Caco-2 (cell line): ENCODE data around the gene CAP2. TPM values are rescaled to one million over a fixed set of nuclear protein-coding genes. Genes with fewer than 3 reads are reported as not detected.

Experiments
- BruUV-seq: library from RNA; stranded (reverse); fragments of 400-500 nt; replicated peaks from 2 replicates; lab custom pipeline; 2021; lab: Mats Ljungman, UMichigan
- CTCF ChIA-PET: fragments of 300-600 bp; sonication (Branson Sonifier 250); formaldehyde crosslinking; loops from one replicate; lab custom pipeline; 2022; ENCODE audit warnings: antibody characterized with exemption; lab: Charles Lee
- POLR2A ChIA-PET: fragments of 300-600 bp; sonication (Branson Sonifier 250); formaldehyde crosslinking; loops from one replicate; lab custom pipeline; 2022; ENCODE audit warnings: antibody characterized with exemption; lab: Charles Lee
- DNase-seq, 2 experiments: peaks; one replicate each; pipeline versions ENCODE4 v3.0.0 to v3.0.0-alpha.2; 2020 to 2022
- H3K27me3 ChIP-seq: replicated peaks from 2 replicates; pipeline ENCODE4 v1.6.0; 2011; ENCODE audit warnings: low read length; ENCODE audit not compliant: control insufficient read depth, insufficient read depth
- H3K36me3 ChIP-seq: 2 replicates; pipeline ENCODE4 v1.5.1; 2011; ENCODE audit warnings: low read length; ENCODE audit not compliant: control insufficient read depth, insufficient read depth
- H3K4me1 ChIP-seq: fragments of 250-450 bp; sonication (Bioruptor Pico); 2 replicates; pipeline ENCODE4 v1.5.1; 2020; ENCODE audit warnings: mild to moderate bottlenecking
- H3K4me3 ChIP-seq: 2 replicates; pipeline ENCODE4 v1.5.1; 2011; ENCODE audit warnings: low read depth, mild to moderate bottlenecking, control low read depth, low read length
- H3K9me3 ChIP-seq: fragments of 250-450 bp; sonication (Bioruptor Pico); 2 replicates; pipeline ENCODE4 v1.5.1; 2020; ENCODE audit warnings: mild to moderate bottlenecking, moderate library complexity
- H3K27ac Mint-ChIP-seq: one replicate; pipeline ENCODE4 v1.8.0; 2022; ENCODE audit warnings: mixed read lengths; ENCODE audit not compliant: unreplicated experiment
- H3K27me3 Mint-ChIP-seq: one replicate; pipeline ENCODE4 v1.8.0; 2022; ENCODE audit warnings: mixed read lengths; ENCODE audit not compliant: insufficient read depth, unreplicated experiment
- H3K36me3 Mint-ChIP-seq: one replicate; pipeline ENCODE4 v1.8.0; 2022; ENCODE audit warnings: mild to moderate bottlenecking, mixed read lengths; ENCODE audit not compliant: insufficient read depth, unreplicated experiment
- H3K4me1 Mint-ChIP-seq: one replicate; pipeline ENCODE4 v1.8.0; 2022; ENCODE audit warnings: low read depth, mixed read lengths; ENCODE audit not compliant: unreplicated experiment
- H3K4me3 Mint-ChIP-seq: one replicate; pipeline ENCODE4 v1.8.0; 2022; ENCODE audit warnings: mild to moderate bottlenecking, moderate library complexity, mixed read lengths; ENCODE audit not compliant: unreplicated experiment
- H3K9me3 Mint-ChIP-seq: one replicate; pipeline ENCODE4 v1.8.0; 2022; ENCODE audit warnings: mixed read lengths; ENCODE audit not compliant: unreplicated experiment
- intact Hi-C: fragments of 100-400 bp; cut with micrococcal nuclease; formaldehyde crosslinking; loops from one replicate; pipeline ENCODE4 v1.10.0; 2022; ENCODE audit not compliant: unreplicated experiment
- total RNA-seq: library from RNA; stranded (reverse); gene quantifications from 2 replicates; pipeline ENCODE4 v1.2.3, GENCODE V29; 2022
- TF ChIP-seq, protein P1 (sequence below), 2 experiments: fragments of 200-600 bp in 1 of 2; IDR thresholded peaks; 1 replicate in 1 of 2; 2 replicates in 1 of 2; pipeline versions ENCODE4 v1.5.1 to v1.8.0; 2011 to 2022; ENCODE audit warnings: antibody characterized with exemption in 1 of 2, control low read depth in 1 of 2, inconsistent platforms in 1 of 2, low read depth in 1 of 2, low read length in 1 of 2, mild to moderate bottlenecking in 1 of 2, moderate library complexity in 1 of 2; ENCODE audit not compliant: insufficient read depth in 1 of 2, severe bottlenecking in 1 of 2, unreplicated experiment in 1 of 2

CAP2 gene
- total RNA-seq, 1 experiment from 2014 or later, result 8.9 TPM

DNA sequence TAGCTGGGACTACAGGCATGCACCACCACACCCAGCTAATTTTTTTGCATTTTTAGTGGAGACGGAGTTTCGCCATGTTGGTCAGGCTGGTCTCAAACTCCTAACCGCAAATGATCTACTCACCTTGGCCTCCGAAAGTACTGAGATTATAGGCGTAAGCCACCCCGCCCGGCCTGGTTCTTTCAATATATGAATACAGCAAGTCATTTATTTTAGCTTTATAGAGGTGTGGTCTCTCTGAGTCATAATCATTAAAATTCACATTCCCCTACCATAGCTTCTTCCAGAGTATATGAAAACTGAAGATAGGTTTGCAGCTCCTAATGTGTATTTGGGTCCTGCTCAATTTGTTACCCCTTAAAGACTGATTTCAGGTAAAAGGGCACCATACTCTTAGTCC is 118.2 kb downstream of the CAP2 start:
- Mint-ChIP-seq H3K4me3 (no peak overlapping the region), H3K27ac (no peak overlapping the region), H3K27me3 (no peaks in the 10 kb centered on the region), H3K4me1 (no peaks in the 10 kb centered on the region), H3K9me3 (no peaks in the 10 kb centered on the region), H3K36me3 (peaks cover 10% of the 10 kb centered on the region)
- H3K4me3 ChIP-seq, result no peak overlapping the region
- ChIA-PET CTCF (no interaction called here), POLR2A (no interaction called here)
- H3K9me3 ChIP-seq, result no peaks in the 10 kb centered on the region
- intact Hi-C loops, result no loop called here
- H3K36me3 ChIP-seq, result no peaks in the 10 kb centered on the region
- DNase-seq, result no peak
- H3K27me3 ChIP-seq, result no peaks in the 10 kb centered on the region
- TF ChIP-seq, protein P1, sequence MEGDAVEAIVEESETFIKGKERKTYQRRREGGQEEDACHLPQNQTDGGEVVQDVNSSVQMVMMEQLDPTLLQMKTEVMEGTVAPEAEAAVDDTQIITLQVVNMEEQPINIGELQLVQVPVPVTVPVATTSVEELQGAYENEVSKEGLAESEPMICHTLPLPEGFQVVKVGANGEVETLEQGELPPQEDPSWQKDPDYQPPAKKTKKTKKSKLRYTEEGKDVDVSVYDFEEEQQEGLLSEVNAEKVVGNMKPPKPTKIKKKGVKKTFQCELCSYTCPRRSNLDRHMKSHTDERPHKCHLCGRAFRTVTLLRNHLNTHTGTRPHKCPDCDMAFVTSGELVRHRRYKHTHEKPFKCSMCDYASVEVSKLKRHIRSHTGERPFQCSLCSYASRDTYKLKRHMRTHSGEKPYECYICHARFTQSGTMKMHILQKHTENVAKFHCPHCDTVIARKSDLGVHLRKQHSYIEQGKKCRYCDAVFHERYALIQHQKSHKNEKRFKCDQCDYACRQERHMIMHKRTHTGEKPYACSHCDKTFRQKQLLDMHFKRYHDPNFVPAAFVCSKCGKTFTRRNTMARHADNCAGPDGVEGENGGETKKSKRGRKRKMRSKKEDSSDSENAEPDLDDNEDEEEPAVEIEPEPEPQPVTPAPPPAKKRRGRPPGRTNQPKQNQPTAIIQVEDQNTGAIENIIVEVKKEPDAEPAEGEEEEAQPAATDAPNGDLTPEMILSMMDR (IDR thresholded peaks at IDR 0.05; ENCODE audit: insufficient read depth in 1 of 2, low read depth in 1 of 2, low read length in 1 of 2, severe bottlenecking in 1 of 2, unreplicated experiment in 1 of 2), result no peak
- no peaks in the 10 kb centered on the region for H3K4me1 ChIP-seq
- BruUV-seq, result no TSS peak

- Histone ChIP-seq H3K36me3 (no peaks in the 10 kb centered on the region), H3K27me3 (no peaks in the 10 kb centered on the region), H3K4me1 (no peaks in the 10 kb centered on the region), H3K9me3 (no peaks in the 10 kb centered on the region), H3K4me3 (no peak overlapping the region)
- ChIA-PET POLR2A (no interaction called here), CTCF (no interaction called here)
- Mint-ChIP-seq H3K4me3 (no peak overlapping the region), H3K9me3 (no peaks in the 10 kb centered on the region), H3K27me3 (no peaks in the 10 kb centered on the region), H3K36me3 (peaks cover 12% of the 10 kb centered on the region), H3K27ac (no peak overlapping the region), H3K4me1 (no peaks in the 10 kb centered on the region)
- intact Hi-C loops, result no loop called here
- TF ChIP-seq, protein P1 (IDR thresholded peaks at IDR 0.05; ENCODE audit: insufficient read depth in 1 of 2, low read depth in 1 of 2, low read length in 1 of 2, severe bottlenecking in 1 of 2, unreplicated experiment in 1 of 2), result no peak
- BruUV-seq, result no TSS peak
- no peak for DNase-seq
These were observed 125.7 kb downstream of the CAP2 start for GRCh38 chr6:17519120-17519519.

GRCh38 chr6:17525637-17526036 is 132.2 kb downstream of the CAP2 start:
- H3K4me1 ChIP-seq, result no peaks in the 10 kb centered on the region
- no peaks in the 10 kb centered on the region for H3K9me3 ChIP-seq
- Mint-ChIP-seq H3K27me3 (no peaks in the 10 kb centered on the region), H3K27ac (no peak overlapping the region), H3K9me3 (no peaks in the 10 kb centered on the region), H3K36me3 (no peaks in the 10 kb centered on the region), H3K4me3 (no peak overlapping the region), H3K4me1 (no peaks in the 10 kb centered on the region)
- H3K27me3 ChIP-seq, result no peaks in the 10 kb centered on the region
- no peaks in the 10 kb centered on the region for H3K36me3 ChIP-seq
- POLR2A ChIA-PET, result no interaction called here
- no peak for DNase-seq
- intact Hi-C loops, result no loop called here
- no TSS peak for BruUV-seq
- CTCF ChIA-PET, result interaction anchor here (0.6 kb wide), 1 partner anchor 369 kb away, joined by 3 read pairs; no protein-coding TSS in a partner anchor
- TF ChIP-seq, protein P1 (IDR thresholded peaks at IDR 0.05; ENCODE audit: insufficient read depth in 1 of 2, low read depth in 1 of 2, low read length in 1 of 2, severe bottlenecking in 1 of 2, unreplicated experiment in 1 of 2), result no peak
- no peak overlapping the region for H3K4me3 ChIP-seq
